Stomach (tissue), 9 donors: Measurements from ENCODE around the gene RALGAPA2. TPM values are rescaled to one million over a fixed set of nuclear protein-coding genes. Genes with fewer than 3 reads are reported as not detected.

Experiments used
- DNase-seq, 2 donors: peaks; one replicate each; pipeline versions ENCODE4 v3.0.0 to v3.0.0-alpha.2; 2013 to 2019
- H3K27ac ChIP-seq, 5 donors: fragments of 200-600 bp in 4 of 5; sonication (generic) in 4 of 5; one replicate each; pipeline ENCODE4 v1.5.1; 2013 to 2019; ENCODE audit warnings: mild to moderate bottlenecking in 1 of 5, moderate library complexity in 1 of 5
- H3K27me3 ChIP-seq, 3 donors: fragments of 200-600 bp; sonication (generic); one replicate each; pipeline ENCODE4 v1.5.1; 2017 to 2019; ENCODE audit warnings: mixed run types in 1 of 3
- H3K36me3 ChIP-seq, 4 donors: fragments of 200-600 bp; sonication (generic); 1 replicate in 3 of 4; 2 replicates in 1 of 4; pipeline ENCODE4 v1.5.1; 2016 to 2019
- H3K4me1 ChIP-seq, 4 donors: fragments of 200-600 bp; sonication (generic); one replicate each; pipeline ENCODE4 v1.5.1; 2016 to 2019
- H3K4me3 ChIP-seq, 4 donors: fragments of 200-600 bp; sonication (generic) in 3 of 4; one replicate each; pipeline ENCODE4 v1.5.1; 2016 to 2019; ENCODE audit warnings: mild to moderate bottlenecking in 1 of 4
- H3K9me3 ChIP-seq, 4 donors: fragments of 200-600 bp; sonication (generic); one replicate each; pipeline ENCODE4 v1.5.1; 2016 to 2019
- CTCF ChIP-seq, 7 experiments: fragments of 450-650 bp in 4 of 7; fragments of 200-600 bp in 3 of 7; sonication (generic) in 3 of 7; IDR thresholded peaks; one replicate each; pipeline ENCODE4 v1.5.1; 2016 to 2019; ENCODE audit warnings: antibody characterized with exemption in 7 of 7, control low read depth in 2 of 7, mild to moderate bottlenecking in 1 of 7
- EP300 ChIP-seq: sonication (generic); formaldehyde crosslinking; IDR thresholded peaks from one replicate; pipeline ENCODE4 v1.6.1; 2017; ENCODE audit warnings: antibody characterized with exemption
- POLR2A ChIP-seq, 4 donors: fragments of 450-650 bp; IDR thresholded peaks; one replicate each; pipeline ENCODE4 v1.6.1; 2016; ENCODE audit warnings: antibody characterized with exemption in 4 of 4, control low read depth in 2 of 4, mild to moderate bottlenecking in 1 of 4, moderate library complexity in 1 of 4
- POLR2AphosphoS5 ChIP-seq, 3 donors: sonication (generic); formaldehyde crosslinking; IDR thresholded peaks; one replicate each; pipeline ENCODE4 v1.6.1; 2016; ENCODE audit warnings: antibody characterized with exemption in 3 of 3
- WGBS, 5 donors: extraction: QIAGEN DNeasy Blood & Tissue Kit in 3 of 5; methylation state at CpG; one replicate each; pipeline versions ENCODE4 v1.1.5 to v1.1.7; 2013 to 2018; 5-methylcytosine and 5-hydroxymethylcytosine counted together
- intact Hi-C: fragments of 100-400 bp; cut with DNase I; formaldehyde crosslinking; loops from one replicate; pipeline ENCODE4 v1.15.1; 2023; ENCODE audit warnings: low total_unique reads
- polyA plus RNA-seq, 3 donors: library from polyadenylated mRNA; stranded (reverse); fragments of 200-250 nt; gene quantifications; one replicate each; pipeline ENCODE4 v1.2.3, GENCODE V29; 2013
- total RNA-seq, 5 donors: library from RNA; depleted of rRNA; stranded (reverse); fragments of >200 nt; gene quantifications; one replicate each; pipeline versions ENCODE4 v1.1.0 to v1.2.3, GENCODE V29; 2014 to 2016
- donor health status: healthy with polysubstance abuse.
- donor health status: Bipolar disorder and iron deficiency.
- donor health status: healthy.

RALGAPA2 gene
- total and polyA plus RNA-seq, 8 donors: 4.3 to 159 (median 48.7) TPM

- intact Hi-C loops: loop anchor here (5.0 kb wide), 1 partner anchor 206 kb away; no protein-coding TSS in a partner anchor
- TF ChIP-seq CTCF (IDR thresholded peaks at IDR 0.05): peak in 5 of 7 experiments; percentile 38 to 61 (median 51)
- no peak for TF ChIP-seq POLR2AphosphoS5 (IDR thresholded peaks at IDR 0.05)
- 15 to 22% (median 20%) methylated on average over 3 of the region's 3 CpGs for WGBS, 5 donors
Observed at GRCh38 chr20:20568604-20569205, 143.7 kb downstream of the RALGAPA2 start.

GRCh38 chr20:20567712-20568111 is 144.7 kb downstream of the RALGAPA2 start:
- WGBS, 5 donors: 96 to 99% (median 97%) methylated on average over 4 of the region's 4 CpGs
- H3K27ac ChIP-seq: no peak overlapping the region
- peaks cover 0 to 18% (median 8%) of the 10 kb centered on the region in 4 donors for H3K4me1 ChIP-seq
- H3K36me3 ChIP-seq: peaks cover 10 to 58% (median 41%) of the 10 kb centered on the region in 4 donors
- DNase-seq: no peak
- H3K4me3 ChIP-seq: no peak overlapping the region
- intact Hi-C loops: loop anchor here (5.0 kb wide), 1 partner anchor 205 kb away; no protein-coding TSS in a partner anchor
- no peaks in the 10 kb centered on the region for H3K9me3 ChIP-seq
- H3K27me3 ChIP-seq: no peaks in the 10 kb centered on the region
- TF ChIP-seq POLR2A (IDR thresholded peaks at IDR 0.05) (no peak), POLR2AphosphoS5 (IDR thresholded peaks at IDR 0.05) (no peak), EP300 (no peak), CTCF (IDR thresholded peaks at IDR 0.05) (no peak)

More at GRCh38 chr20:20568604-20569205, 143.7 kb downstream of the RALGAPA2 start:
- no peaks in the 10 kb centered on the region for H3K9me3 ChIP-seq
- H3K27me3 ChIP-seq: no peaks in the 10 kb centered on the region
- H3K4me3 ChIP-seq: no peak overlapping the region
- peaks cover 10 to 67% (median 51%) of the 10 kb centered on the region in 4 donors for H3K36me3 ChIP-seq
- peaks cover 0 to 19% (median 8%) of the 10 kb centered on the region in 4 donors for H3K4me1 ChIP-seq
- no peak overlapping the region for H3K27ac ChIP-seq
- DNase-seq: peak in 1 of 2 donors; percentile 73

GRCh38 chr20:20566516-20566915 is 145.9 kb downstream of the RALGAPA2 start:
- peak in 1 of 2 donors; percentile 38 for DNase-seq
- 22 to 63% (median 58%) methylated on average over 1 of the region's 1 CpG for WGBS, 5 donors
- intact Hi-C loops: loop anchor here (5.0 kb wide), 1 partner anchor 204 kb away; no protein-coding TSS in a partner anchor

GRCh38 chr20:20564279-20564678 is 148.2 kb downstream of the RALGAPA2 start:
- Histone ChIP-seq H3K4me3 (no peak overlapping the region), H3K4me1 (peaks cover 0 to 18% (median 8%) of the 10 kb centered on the region in 4 donors), H3K36me3 (peaks cover 5 to 52% (median 22%) of the 10 kb centered on the region in 4 donors), H3K27ac (no peak overlapping the region), H3K9me3 (no peaks in the 10 kb centered on the region), H3K27me3 (no peaks in the 10 kb centered on the region)
- TF ChIP-seq POLR2AphosphoS5 (IDR thresholded peaks at IDR 0.05) (no peak), POLR2A (IDR thresholded peaks at IDR 0.05) (no peak), CTCF (IDR thresholded peaks at IDR 0.05) (no peak), EP300 (no peak)
- intact Hi-C loops: no loop called here
- no peak for DNase-seq

More at GRCh38 chr20:20566516-20566915, 145.9 kb downstream of the RALGAPA2 start:
- Histone ChIP-seq H3K4me3 (no peak overlapping the region), H3K27ac (no peak overlapping the region), H3K4me1 (peaks cover 0 to 18% (median 8%) of the 10 kb centered on the region in 4 donors), H3K36me3 (peaks cover 10 to 52% (median 37%) of the 10 kb centered on the region in 4 donors), H3K9me3 (no peaks in the 10 kb centered on the region), H3K27me3 (no peaks in the 10 kb centered on the region)
- TF ChIP-seq EP300 (no peak), POLR2AphosphoS5 (IDR thresholded peaks at IDR 0.05) (peak in 1 of 3 donors; percentile 14)

GRCh38 chr20:20562507-20562906 is 149.9 kb downstream of the RALGAPA2 start:
- intact Hi-C loops: no loop called here
- Histone ChIP-seq H3K9me3 (no peaks in the 10 kb centered on the region), H3K27me3 (no peaks in the 10 kb centered on the region), H3K36me3 (peaks cover 5 to 54% (median 26%) of the 10 kb centered on the region in 4 donors), H3K4me3 (no peak overlapping the region), H3K27ac (no peak overlapping the region), H3K4me1 (peaks cover 0 to 18% (median 8%) of the 10 kb centered on the region in 4 donors)
- TF ChIP-seq CTCF (IDR thresholded peaks at IDR 0.05) (no peak), EP300 (no peak), POLR2A (IDR thresholded peaks at IDR 0.05) (no peak), POLR2AphosphoS5 (IDR thresholded peaks at IDR 0.05) (no peak)
- no peak for DNase-seq
- 83 to 94% (median 85%) methylated on average over 4 of the region's 4 CpGs for WGBS, 5 donors
